ENCODE measurements around the gene ARID4B. TPM values are rescaled to one million over a fixed set of nuclear protein-coding genes. Genes with fewer than 3 reads are reported as not detected.

The ARID4B gene
- total RNA-seq, 1 experiment from 2014 or later: 17.6 TPM

DNA sequence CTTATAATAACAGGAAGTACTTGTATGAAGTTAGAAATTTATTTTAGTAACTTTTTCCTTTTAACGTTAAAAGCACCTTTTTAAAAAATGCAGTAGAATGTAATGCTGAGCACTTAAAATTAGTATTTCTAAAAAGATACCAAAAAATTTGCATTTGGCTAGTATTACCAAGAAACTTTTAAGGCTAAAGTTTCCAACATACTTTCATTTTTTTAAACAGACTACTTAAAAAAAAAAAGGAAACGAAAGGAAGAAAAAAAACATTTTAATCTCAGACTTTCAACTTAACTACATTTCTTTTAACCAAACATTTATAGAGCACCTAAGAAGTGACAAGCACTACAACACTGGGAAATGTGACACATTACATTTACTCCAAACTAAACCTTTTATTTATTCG lies 2.8 kb downstream of the ARID4B start:
- H3K4me1 ChIP-seq (ENCODE audit: insufficient read depth, low read length, poor library complexity, severe bottlenecking): no peaks in the 10 kb centered on the region
- no peaks in the 10 kb centered on the region for H3K27me3 ChIP-seq (replicated peaks; ENCODE audit: insufficient read depth, low read depth, low read length, poor library complexity)
- BruUV-seq (replicated peaks): no TSS peak
- CTCF ChIA-PET: no interaction called here
- H3K36me3 ChIP-seq (ENCODE audit: insufficient read depth, low read length, poor library complexity, severe bottlenecking): no peaks in the 10 kb centered on the region
- H3K9me3 ChIP-seq (ENCODE audit: low read depth, low read length, poor library complexity, severe bottlenecking): no peaks in the 10 kb centered on the region
- intact Hi-C loops (cut with micrococcal nuclease; ENCODE audit: unreplicated experiment): loop anchor here (10.0 kb wide), 1 partner anchor 70 kb away; no protein-coding TSS in a partner anchor
- TF ChIP-seq, protein P1, sequence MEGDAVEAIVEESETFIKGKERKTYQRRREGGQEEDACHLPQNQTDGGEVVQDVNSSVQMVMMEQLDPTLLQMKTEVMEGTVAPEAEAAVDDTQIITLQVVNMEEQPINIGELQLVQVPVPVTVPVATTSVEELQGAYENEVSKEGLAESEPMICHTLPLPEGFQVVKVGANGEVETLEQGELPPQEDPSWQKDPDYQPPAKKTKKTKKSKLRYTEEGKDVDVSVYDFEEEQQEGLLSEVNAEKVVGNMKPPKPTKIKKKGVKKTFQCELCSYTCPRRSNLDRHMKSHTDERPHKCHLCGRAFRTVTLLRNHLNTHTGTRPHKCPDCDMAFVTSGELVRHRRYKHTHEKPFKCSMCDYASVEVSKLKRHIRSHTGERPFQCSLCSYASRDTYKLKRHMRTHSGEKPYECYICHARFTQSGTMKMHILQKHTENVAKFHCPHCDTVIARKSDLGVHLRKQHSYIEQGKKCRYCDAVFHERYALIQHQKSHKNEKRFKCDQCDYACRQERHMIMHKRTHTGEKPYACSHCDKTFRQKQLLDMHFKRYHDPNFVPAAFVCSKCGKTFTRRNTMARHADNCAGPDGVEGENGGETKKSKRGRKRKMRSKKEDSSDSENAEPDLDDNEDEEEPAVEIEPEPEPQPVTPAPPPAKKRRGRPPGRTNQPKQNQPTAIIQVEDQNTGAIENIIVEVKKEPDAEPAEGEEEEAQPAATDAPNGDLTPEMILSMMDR (conservative IDR thresholded peaks at IDR 0.05; ENCODE audit: low read depth, low read length): no peak
- no peak for TF ChIP-seq EZH2 (IDR thresholded peaks at IDR 0.05; ENCODE audit: borderline replicate concordance, low read depth, low read length, poor library complexity, severe bottlenecking)
- no peak overlapping the region for H3K27ac ChIP-seq (ENCODE audit: low read depth, low read length, poor library complexity, severe bottlenecking)
- DNase-seq (ENCODE audit: low spot score): no peak
- POLR2A ChIA-PET (ENCODE audit: low non-redundant PET): no interaction called here
- H3K4me3 ChIP-seq (ENCODE audit: low read depth, low read length, poor library complexity, severe bottlenecking): peak overlapping the region; percentile 83

DNA sequence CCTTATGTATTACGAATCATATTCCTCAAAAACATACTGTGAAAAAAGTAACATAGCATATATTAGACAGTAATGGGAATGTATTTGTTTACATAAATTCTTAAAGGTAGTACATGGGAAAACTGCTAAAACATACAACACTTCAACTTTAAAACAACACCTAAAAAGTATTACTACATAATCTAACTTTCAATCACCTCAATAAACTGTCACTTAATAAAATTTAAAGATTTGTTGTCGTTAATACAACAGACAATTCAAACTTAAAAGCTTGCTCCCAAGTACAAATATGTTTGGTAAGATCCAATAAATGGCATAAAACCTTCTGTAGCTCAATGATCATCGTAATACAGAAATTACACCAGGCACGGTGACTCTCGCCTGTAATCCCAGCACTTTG lies 3.7 kb downstream of the ARID4B start:
- Histone ChIP-seq H3K4me1 (ENCODE audit: insufficient read depth, low read length, poor library complexity, severe bottlenecking) (no peaks in the 10 kb centered on the region), H3K27ac (ENCODE audit: low read depth, low read length, poor library complexity, severe bottlenecking) (no peak overlapping the region), H3K36me3 (ENCODE audit: insufficient read depth, low read length, poor library complexity, severe bottlenecking) (no peaks in the 10 kb centered on the region), H3K9me3 (ENCODE audit: low read depth, low read length, poor library complexity, severe bottlenecking) (no peaks in the 10 kb centered on the region), H3K4me3 (ENCODE audit: low read depth, low read length, poor library complexity, severe bottlenecking) (no peak overlapping the region), H3K27me3 (replicated peaks; ENCODE audit: insufficient read depth, low read depth, low read length, poor library complexity) (no peaks in the 10 kb centered on the region)
- no peak for DNase-seq (ENCODE audit: low spot score)
- intact Hi-C loops (cut with micrococcal nuclease; ENCODE audit: unreplicated experiment): loop anchor here (10.0 kb wide), 1 partner anchor 69 kb away; no protein-coding TSS in a partner anchor
- BruUV-seq (replicated peaks): no TSS peak
- ChIA-PET CTCF (no interaction called here), POLR2A (ENCODE audit: low non-redundant PET) (no interaction called here)
- TF ChIP-seq EZH2 (IDR thresholded peaks at IDR 0.05; ENCODE audit: borderline replicate concordance, low read depth, low read length, poor library complexity, severe bottlenecking): no peak
- TF ChIP-seq, protein P1 (conservative IDR thresholded peaks at IDR 0.05; ENCODE audit: low read depth, low read length): no peak

GRCh38 chr1:235320521-235321179 lies 7.3 kb downstream of the ARID4B start:
- Histone ChIP-seq H3K4me1 (ENCODE audit: insufficient read depth, low read length, poor library complexity, severe bottlenecking) (no peaks in the 10 kb centered on the region), H3K27ac (ENCODE audit: low read depth, low read length, poor library complexity, severe bottlenecking) (no peak overlapping the region), H3K9me3 (ENCODE audit: low read depth, low read length, poor library complexity, severe bottlenecking) (no peaks in the 10 kb centered on the region), H3K4me3 (ENCODE audit: low read depth, low read length, poor library complexity, severe bottlenecking) (no peak overlapping the region), H3K36me3 (ENCODE audit: insufficient read depth, low read length, poor library complexity, severe bottlenecking) (no peaks in the 10 kb centered on the region), H3K27me3 (replicated peaks; ENCODE audit: insufficient read depth, low read depth, low read length, poor library complexity) (no peaks in the 10 kb centered on the region)
- no peak for DNase-seq (ENCODE audit: low spot score)
- intact Hi-C loops (cut with micrococcal nuclease; ENCODE audit: unreplicated experiment): loop anchor here (10.0 kb wide), 1 partner anchor 66 kb away; no protein-coding TSS in a partner anchor
- no TSS peak for BruUV-seq (replicated peaks)
- ChIA-PET CTCF (no interaction called here), POLR2A (ENCODE audit: low non-redundant PET) (interaction anchor here (0.6 kb wide), 1 partner anchor 28 kb away, joined by 3 read pairs; no protein-coding TSS in a partner anchor)
- TF ChIP-seq EZH2 (IDR thresholded peaks at IDR 0.05; ENCODE audit: borderline replicate concordance, low read depth, low read length, poor library complexity, severe bottlenecking): no peak
- TF ChIP-seq, protein P1 (conservative IDR thresholded peaks at IDR 0.05; ENCODE audit: low read depth, low read length): no peak

Data from A673 (cell line).